Measurements from ENCODE around the gene NOC2L.

NOC2L gene

GRCh38 chr1:941015-941587 lies 18.0 kb downstream of the NOC2L start:
- no peak for DNase-seq

GRCh38 chr1:940107-941014 lies 18.7 kb downstream of the NOC2L start:
- DNase-seq = no peak

GRCh38 chr1:939511-940106 lies 19.4 kb downstream of the NOC2L start:
- DNase-seq = no peak

GRCh38 chr1:938711-939489 lies 20.2 kb downstream of the NOC2L start:
- DNase-seq = no peak

- no peak for DNase-seq
Measured at GRCh38 chr1:938088-938683, 20.9 kb downstream of the NOC2L start.

- DNase-seq = no peak
Measured at GRCh38 chr1:937521-937920, 21.5 kb downstream of the NOC2L start.

GRCh38 chr1:936348-937264 lies 22.4 kb downstream of the NOC2L start:
- DNase-seq = no peak

GRCh38 chr1:935751-936231 lies 23.3 kb downstream of the NOC2L start:
- DNase-seq = peak; percentile 54

- no peak for DNase-seq
Measured at GRCh38 chr1:934991-935750, 23.9 kb downstream of the NOC2L start.

GRCh38 chr1:933603-933940 lies 25.5 kb downstream of the NOC2L start:
- peak; percentile 34 for DNase-seq

GRCh38 chr1:932776-933602 lies 26.1 kb downstream of the NOC2L start:
- no peak for DNase-seq

- DNase-seq = no peak
Measured at GRCh38 chr1:932173-932510, 26.9 kb downstream of the NOC2L start.

GRCh38 chr1:931380-932172 lies 27.5 kb downstream of the NOC2L start:
- no peak for DNase-seq

GRCh38 chr1:930633-931138 lies 28.4 kb downstream of the NOC2L start:
- no peak for DNase-seq

GRCh38 chr1:929712-930632 lies 29.1 kb downstream of the NOC2L start:
- no peak for DNase-seq

- DNase-seq = no peak
Measured at GRCh38 chr1:928825-929661, 30.0 kb downstream of the NOC2L start.

- no peak for DNase-seq
Measured at GRCh38 chr1:927748-928147, 31.3 kb downstream of the NOC2L start.

All from NCI-H524 treated with DMSO at 0.1 percent for 48 hours (cell line).